GM12892 (cell line): ENCODE measurements around the gene LNX1.

ENCODE experiments used
- POLR2A ChIP-seq: IDR thresholded peaks from 2 replicates; pipeline ENCODE4 v1.6.1; 2011; ENCODE audit warnings: low read depth, low read length, control low read depth
- TAF1 ChIP-seq: IDR thresholded peaks from 2 replicates; pipeline ENCODE4 v1.6.1; 2011; ENCODE audit warnings: low read depth, mild to moderate bottlenecking, control low read depth, low read length, borderline replicate concordance

- no peak for TF ChIP-seq TAF1
- no peak for TF ChIP-seq POLR2A
These were observed 17.4 kb upstream of the LNX1 start for GRCh38 chr4:53608649-53609048.
